SK-N-SH (cell line): ENCODE data around the gene NCDN. TPM values are rescaled to one million over a fixed set of nuclear protein-coding genes. Genes with fewer than 3 reads are reported as not detected.

Experiments
- CTCF ChIA-PET: fragments of 300-600, 350-600 bp; formaldehyde crosslinking; extraction: SDS; loops from one replicate; lab custom pipeline; 2021; lab: Yijun Ruan, JAX
- POLR2A ChIA-PET: fragments of 350-600 bp; sonication (Branson Sonifier 250); formaldehyde crosslinking; extraction: SDS; loops from one replicate; lab custom pipeline; 2020; ENCODE audit warnings: antibody characterized with exemption, inconsistent platforms; lab: Yijun Ruan, JAX
- DNase-seq: peaks from one replicate; pipeline ENCODE4 v3.0.0; 2012
- H2AFZ ChIP-seq: fragments of 200-600 bp; sonication (generic); 2 replicates; pipeline ENCODE4 v1.8.1; 2016; ENCODE audit warnings: antibody characterized with exemption, mild to moderate bottlenecking, low read depth
- H3F3A ChIP-seq: fragments of 200-600 bp; sonication (generic); replicated peaks from 2 replicates; pipeline ENCODE3; 2016; ENCODE audit warnings: antibody characterized with exemption, mild to moderate bottlenecking; ENCODE audit not compliant: insufficient read depth
- H3K27ac ChIP-seq, 2 experiments: fragments of 200-500 bp in 1 of 2; fragments of 200-600 bp in 1 of 2; sonication (Bioruptor generic) in 1 of 2; sonication (generic), shearing (Covaris generic) in 1 of 2; 2 replicates each; pipeline versions ENCODE4 v1.5.1 to v1.6.1; 2014 to 2016; ENCODE audit warnings: low read depth in 2 of 2, inconsistent platforms in 1 of 2, low read length in 1 of 2, mild to moderate bottlenecking in 1 of 2, mixed read lengths in 1 of 2
- H3K27me3 ChIP-seq: fragments of 200-600 bp; sonication (generic), shearing (Covaris generic); 2 replicates; pipeline ENCODE4 v1.6.1; 2016; ENCODE audit warnings: mixed run types; ENCODE audit not compliant: insufficient read depth
- H3K36me3 ChIP-seq, 2 experiments: fragments of 200-500 bp in 1 of 2; fragments of 200-600 bp in 1 of 2; sonication (Bioruptor generic) in 1 of 2; sonication (generic) in 1 of 2; replicated peaks in 1 of 2; 2 replicates each; pipeline versions ENCODE3 to v1.5.1; 2014 to 2016; ENCODE audit warnings: low read length in 1 of 2, mild to moderate bottlenecking in 1 of 2; ENCODE audit not compliant: insufficient read depth in 2 of 2, control insufficient read depth in 1 of 2
- H3K4me1 ChIP-seq, 2 experiments: fragments of 200-500 bp in 1 of 2; fragments of 200-600 bp in 1 of 2; sonication (Bioruptor generic) in 1 of 2; sonication (generic), shearing (Covaris generic) in 1 of 2; 2 replicates each; pipeline versions ENCODE4 v1.5.1 to v1.6.1; 2014 to 2016; ENCODE audit warnings: low read depth in 1 of 2, low read length in 1 of 2, mixed run types in 1 of 2; ENCODE audit not compliant: insufficient read depth in 2 of 2, control insufficient read depth in 1 of 2
- H3K4me2 ChIP-seq: fragments of 200-600 bp; sonication (generic), shearing (Covaris generic); 2 replicates; pipeline ENCODE4 v1.6.1; 2017; ENCODE audit warnings: mixed run types
- H3K4me3 ChIP-seq, 2 experiments: fragments of 200-500 bp in 1 of 2; fragments of 200-600 bp in 1 of 2; sonication (Bioruptor generic) in 1 of 2; sonication (generic), shearing (Covaris generic) in 1 of 2; 2 replicates each; pipeline versions ENCODE4 v1.5.1 to v1.8.1; 2014 to 2016; ENCODE audit warnings: low read depth in 2 of 2, inconsistent platforms in 1 of 2, low read length in 1 of 2, mild to moderate bottlenecking in 1 of 2, mixed read lengths in 1 of 2, moderate library complexity in 1 of 2
- H3K79me2 ChIP-seq: fragments of 200-600 bp; sonication (generic); 2 replicates; pipeline ENCODE4 v1.8.1; 2017; ENCODE audit warnings: mild to moderate bottlenecking; ENCODE audit not compliant: insufficient read depth
- H3K9ac ChIP-seq: fragments of 200-600 bp; sonication (generic); 2 replicates; pipeline ENCODE4 v1.6.1; 2017; ENCODE audit warnings: mixed run types
- H3K9me2 ChIP-seq: fragments of 200-600 bp; sonication (generic); 2 replicates; pipeline ENCODE4 v1.6.1; 2017; ENCODE audit warnings: mixed run types
- H3K9me3 ChIP-seq: fragments of 200-600 bp; sonication (generic); 2 replicates; pipeline ENCODE4 v1.6.1; 2017; ENCODE audit warnings: mixed run types, mild to moderate bottlenecking, moderate library complexity
- H4K20me1 ChIP-seq: fragments of 200-600 bp; sonication (generic); 2 replicates; pipeline ENCODE4 v1.6.1; 2017; ENCODE audit warnings: mild to moderate bottlenecking, mixed run types; ENCODE audit not compliant: insufficient read depth
- FOXJ3 ChIP-seq: sonication (generic); formaldehyde crosslinking; IDR thresholded peaks from 2 replicates; pipeline ENCODE4 v1.5.1; 2020; ENCODE audit warnings: mild to moderate bottlenecking, missing genetic modification reagents
- JUND ChIP-seq: IDR thresholded peaks from 2 replicates; pipeline ENCODE4 v1.4.0; 2012
- MXI1 ChIP-seq: IDR thresholded peaks from 2 replicates; pipeline ENCODE4 v1.6.1; 2012; ENCODE audit warnings: mild to moderate bottlenecking, low read depth, low read length, improper control_type of control experiment
- NFIC ChIP-seq: IDR thresholded peaks from 2 replicates; pipeline ENCODE4 v1.4.0; 2012; ENCODE audit warnings: borderline replicate concordance
- RAD21 ChIP-seq: IDR thresholded peaks from 2 replicates; pipeline ENCODE4 v1.6.1; 2012; ENCODE audit warnings: mild to moderate bottlenecking, low read length
- REST ChIP-seq: IDR thresholded peaks from 2 replicates; pipeline ENCODE4 v1.6.1; 2012; ENCODE audit warnings: mild to moderate bottlenecking, low read depth, low read length, moderate library complexity
- SMC3 ChIP-seq: IDR thresholded peaks from 2 replicates; pipeline ENCODE4 v1.6.1; 2012; ENCODE audit warnings: low read depth, low read length, improper control_type of control experiment
- TEAD4 ChIP-seq: IDR thresholded peaks from 2 replicates; pipeline ENCODE4 v1.4.0; 2012; ENCODE audit warnings: mild to moderate bottlenecking, borderline replicate concordance; ENCODE audit not compliant: insufficient read depth
- YY1 ChIP-seq: IDR thresholded peaks from 2 replicates; pipeline ENCODE4 v1.4.0; 2012; ENCODE audit warnings: low read depth, mild to moderate bottlenecking
- WGBS: methylation state at CpG from one replicate; pipeline ENCODE4 v1.1.6; 2017; ENCODE audit warnings: low lambda C conversion rate; 5-methylcytosine and 5-hydroxymethylcytosine counted together
- polyA plus RNA-seq, 3 experiments: library from polyadenylated mRNA; depleted of rRNA; stranded (reverse); fragments of >200 nt; gene quantifications; 2 replicates each; pipeline ENCODE4 v1.2.3, GENCODE V29; 2012
- TF ChIP-seq, protein P1 (sequence below): fragments of 200-600 bp; sonication (generic); IDR thresholded peaks from 2 replicates; pipeline ENCODE4 v1.6.1; 2017; ENCODE audit warnings: antibody characterized with exemption, mild to moderate bottlenecking, moderate library complexity
- TF ChIP-seq, protein P2 (sequence below): fragments of 150-350 bp; IDR thresholded peaks from 2 replicates; pipeline ENCODE4 v1.6.1; 2017; ENCODE audit warnings: antibody characterized with exemption, low read length, low read depth, borderline replicate concordance

NCDN gene
- polyA plus RNA-seq, 1 of the 3 experiments (the other 2 are of a cell fraction): 38.3 TPM

DNA sequence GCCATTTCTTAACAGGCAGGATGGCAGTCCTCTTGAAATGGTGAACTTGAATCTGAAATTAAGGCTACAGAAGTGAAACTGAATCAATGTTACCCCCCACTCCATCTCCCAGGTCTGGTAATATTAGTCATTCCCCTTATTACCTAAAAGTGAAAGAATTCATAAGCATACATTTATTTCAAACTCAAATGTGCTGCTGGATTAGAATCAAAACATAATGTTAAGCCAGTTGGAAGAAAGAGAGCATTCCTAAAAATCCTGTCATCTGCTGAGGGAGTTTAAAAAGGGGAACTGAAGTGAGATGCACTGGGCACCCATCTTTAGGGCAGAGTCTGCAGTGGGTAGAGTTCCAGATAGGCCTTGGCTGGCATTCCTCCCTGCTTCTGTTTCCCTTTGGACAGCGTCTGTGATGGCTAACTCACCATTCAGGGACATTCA lies 17.8 kb upstream of the NCDN start (continued):
- TF ChIP-seq TEAD4 (0 out of 2 replicates have a peak, but pooled peaks have one; percentile 31), JUND (peak; percentile 39), YY1 (no peak)

DNA sequence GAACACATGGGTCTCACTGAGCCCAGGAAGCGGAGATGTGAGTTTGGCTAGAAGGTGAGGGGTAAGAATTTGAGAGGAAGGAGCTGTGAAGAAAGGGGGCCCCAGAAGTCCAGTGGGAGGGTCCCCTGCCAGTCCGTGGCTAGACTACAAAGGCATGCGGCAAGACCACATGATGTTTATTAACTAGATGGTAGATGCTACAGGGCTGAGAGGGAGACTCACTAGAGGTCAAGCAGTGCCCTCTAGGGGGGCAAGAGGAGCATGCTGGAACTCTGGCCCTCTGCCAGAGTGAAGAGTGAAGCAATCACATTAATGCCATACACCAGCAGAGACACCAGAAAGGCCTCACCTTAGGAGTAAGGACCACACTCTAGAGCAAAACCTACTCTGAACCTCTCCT lies 12.6 kb upstream of the NCDN start:
- Histone ChIP-seq H3K9me3 (no peaks in the 10 kb centered on the region), H4K20me1 (peaks cover 9% of the 10 kb centered on the region; the same call in 1 of the 2 replicates), H3K27me3 (no peaks in the 10 kb centered on the region), H3K9me2 (no peaks in the 10 kb centered on the region), H3F3A (peaks cover 11% of the 10 kb centered on the region), H3K4me3 (no peak overlapping the region), H3K4me1 (peaks cover 11 to 18% of the 10 kb centered on the region in 2 experiments; a peak in 3 of 4 replicates), H2AFZ (no peak overlapping the region), H3K9ac (no peak overlapping the region), H3K27ac (no peak overlapping the region), H3K4me2 (no peak overlapping the region), H3K36me3 (peaks cover 32 to 37% of the 10 kb centered on the region in 2 experiments), H3K79me2 (peaks cover 84% of the 10 kb centered on the region)
- TF ChIP-seq, protein P1, sequence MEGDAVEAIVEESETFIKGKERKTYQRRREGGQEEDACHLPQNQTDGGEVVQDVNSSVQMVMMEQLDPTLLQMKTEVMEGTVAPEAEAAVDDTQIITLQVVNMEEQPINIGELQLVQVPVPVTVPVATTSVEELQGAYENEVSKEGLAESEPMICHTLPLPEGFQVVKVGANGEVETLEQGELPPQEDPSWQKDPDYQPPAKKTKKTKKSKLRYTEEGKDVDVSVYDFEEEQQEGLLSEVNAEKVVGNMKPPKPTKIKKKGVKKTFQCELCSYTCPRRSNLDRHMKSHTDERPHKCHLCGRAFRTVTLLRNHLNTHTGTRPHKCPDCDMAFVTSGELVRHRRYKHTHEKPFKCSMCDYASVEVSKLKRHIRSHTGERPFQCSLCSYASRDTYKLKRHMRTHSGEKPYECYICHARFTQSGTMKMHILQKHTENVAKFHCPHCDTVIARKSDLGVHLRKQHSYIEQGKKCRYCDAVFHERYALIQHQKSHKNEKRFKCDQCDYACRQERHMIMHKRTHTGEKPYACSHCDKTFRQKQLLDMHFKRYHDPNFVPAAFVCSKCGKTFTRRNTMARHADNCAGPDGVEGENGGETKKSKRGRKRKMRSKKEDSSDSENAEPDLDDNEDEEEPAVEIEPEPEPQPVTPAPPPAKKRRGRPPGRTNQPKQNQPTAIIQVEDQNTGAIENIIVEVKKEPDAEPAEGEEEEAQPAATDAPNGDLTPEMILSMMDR: peak; percentile 52
- TF ChIP-seq, protein P2, sequence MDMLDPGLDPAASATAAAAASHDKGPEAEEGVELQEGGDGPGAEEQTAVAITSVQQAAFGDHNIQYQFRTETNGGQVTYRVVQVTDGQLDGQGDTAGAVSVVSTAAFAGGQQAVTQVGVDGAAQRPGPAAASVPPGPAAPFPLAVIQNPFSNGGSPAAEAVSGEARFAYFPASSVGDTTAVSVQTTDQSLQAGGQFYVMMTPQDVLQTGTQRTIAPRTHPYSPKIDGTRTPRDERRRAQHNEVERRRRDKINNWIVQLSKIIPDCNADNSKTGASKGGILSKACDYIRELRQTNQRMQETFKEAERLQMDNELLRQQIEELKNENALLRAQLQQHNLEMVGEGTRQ: no peak
- peak; percentile 72 for TF ChIP-seq RAD21
- no peak for TF ChIP-seq REST
- 0 out of 2 replicates have a peak, but pooled peaks have one; percentile 31 for TF ChIP-seq MXI1
- TF ChIP-seq NFIC: peak; percentile 60
- peak; percentile 35; the same call in 1 of the 2 replicates for TF ChIP-seq SMC3
- no peak for TF ChIP-seq FOXJ3 (CRISPR knock-in tag)
- peak; percentile 58 for DNase-seq
- WGBS: 86% methylated on average over 3 of the region's 3 CpGs
- POLR2A ChIA-PET: no interaction called here
- CTCF ChIA-PET: interaction anchor here (0.7 to 2.4 kb wide), 6 partner anchors 9 to 181 kb away, joined by 3 to 31 read pairs (median 4); no protein-coding TSS in a partner anchor
